Measurements from ENCODE around the gene CGNL1.

The CGNL1 gene

DNA sequence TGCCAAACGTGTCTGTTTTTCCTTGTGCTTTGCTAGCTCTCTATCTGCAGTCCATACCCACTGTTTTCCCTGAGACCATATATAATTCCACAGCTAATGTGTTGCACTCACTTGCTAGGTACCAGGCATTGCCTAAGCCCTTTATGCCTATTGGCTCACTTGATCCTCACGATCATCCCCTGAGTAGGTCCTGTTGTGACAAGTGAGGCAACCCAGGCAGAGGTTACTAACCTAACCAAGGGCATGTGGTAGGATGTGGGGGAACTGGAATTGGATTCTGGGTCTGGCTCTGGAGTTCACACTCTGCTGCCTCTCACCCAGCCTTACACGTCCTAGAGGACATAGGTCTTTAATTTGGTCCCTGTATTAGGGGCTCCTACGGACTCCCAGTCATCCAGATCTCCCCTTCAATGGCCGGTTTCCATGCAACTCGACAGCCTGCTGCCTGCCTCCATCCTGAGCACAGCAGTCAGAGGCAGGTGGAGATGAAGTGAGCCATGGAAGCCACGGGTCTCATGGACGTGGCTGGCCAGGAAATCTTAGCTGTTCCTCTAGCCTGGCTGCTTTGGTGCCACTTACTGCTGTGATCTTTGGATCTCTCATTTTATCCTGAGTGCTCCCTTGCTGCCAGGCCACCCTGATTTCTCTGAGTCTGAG lies 176.5 kb downstream of the CGNL1 start:
- DNase-seq = no peak

GRCh38 chr15:57553526-57553925 lies 177.2 kb downstream of the CGNL1 start:
- DNase-seq = no peak

- DNase-seq = no peak
These were observed 177.9 kb downstream of the CGNL1 start for GRCh38 chr15:57554063-57554811.

DNA sequence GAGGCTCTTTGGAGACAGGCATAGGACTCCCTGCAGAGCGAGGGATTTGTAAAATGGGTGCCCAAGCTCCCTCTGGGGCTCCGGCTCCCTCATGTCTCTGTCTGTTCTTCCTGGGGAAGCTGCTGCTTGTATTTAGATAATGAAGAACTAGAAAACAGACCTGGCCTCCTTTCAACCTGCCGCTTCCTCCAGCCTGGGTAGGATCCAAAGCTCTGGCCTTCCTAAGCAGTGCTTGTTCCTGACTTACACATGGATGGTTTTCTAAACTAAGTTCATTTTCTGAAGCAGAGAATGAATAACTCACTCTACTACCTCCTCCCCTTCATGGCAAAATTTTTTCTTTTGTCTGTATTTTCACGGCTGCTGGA lies 178.5 kb downstream of the CGNL1 start:
- DNase-seq = no peak

- DNase-seq = peak; percentile 24
These were observed 179.0 kb downstream of the CGNL1 start for GRCh38 chr15:57555270-57555669.

DNA sequence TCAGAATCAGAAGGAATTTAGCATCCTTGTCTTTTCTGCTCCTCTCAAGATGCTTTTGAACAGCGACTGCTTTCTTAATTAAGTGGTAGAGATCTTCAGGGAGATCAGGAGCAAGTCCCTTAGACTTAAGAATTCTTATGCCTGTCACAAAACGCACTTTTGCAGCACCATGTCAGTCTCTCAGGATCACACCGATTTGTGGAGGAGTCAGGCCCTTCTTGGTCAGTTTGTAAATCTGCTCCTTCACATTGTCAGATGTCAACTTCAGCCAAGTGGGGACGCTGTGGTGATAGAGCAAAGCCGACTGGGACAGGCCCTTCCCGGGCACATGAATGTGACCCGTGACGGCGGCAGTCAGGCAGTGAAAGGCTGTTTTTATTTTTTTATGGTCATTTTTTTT lies 179.7 kb downstream of the CGNL1 start:
- no peak for DNase-seq

GRCh38 chr15:57557267-57557666 lies 181.0 kb downstream of the CGNL1 start:
- no peak for DNase-seq

GRCh38 chr15:57557810-57558209 lies 181.5 kb downstream of the CGNL1 start:
- no peak for DNase-seq

DNA sequence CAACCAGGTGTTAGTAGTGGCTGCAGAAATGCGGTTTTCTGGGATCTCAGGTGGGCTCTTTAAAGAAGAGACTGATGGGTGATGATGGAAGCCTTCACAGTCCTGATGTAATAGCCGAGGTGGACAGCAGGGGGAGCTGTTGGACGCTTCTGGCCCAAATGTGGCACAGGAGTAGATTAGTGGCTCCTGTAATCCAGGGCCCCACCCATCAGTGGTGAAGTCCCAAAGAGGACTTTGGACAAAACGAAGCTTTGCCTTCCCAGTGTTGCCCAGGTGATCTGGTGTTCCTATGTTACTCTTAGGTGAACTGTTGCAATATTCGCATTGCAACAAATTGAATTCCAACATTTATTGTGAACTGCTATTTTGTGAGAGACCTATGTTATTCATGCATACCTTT lies 183.6 kb downstream of the CGNL1 start:
- DNase-seq = peak; percentile 16

DNA sequence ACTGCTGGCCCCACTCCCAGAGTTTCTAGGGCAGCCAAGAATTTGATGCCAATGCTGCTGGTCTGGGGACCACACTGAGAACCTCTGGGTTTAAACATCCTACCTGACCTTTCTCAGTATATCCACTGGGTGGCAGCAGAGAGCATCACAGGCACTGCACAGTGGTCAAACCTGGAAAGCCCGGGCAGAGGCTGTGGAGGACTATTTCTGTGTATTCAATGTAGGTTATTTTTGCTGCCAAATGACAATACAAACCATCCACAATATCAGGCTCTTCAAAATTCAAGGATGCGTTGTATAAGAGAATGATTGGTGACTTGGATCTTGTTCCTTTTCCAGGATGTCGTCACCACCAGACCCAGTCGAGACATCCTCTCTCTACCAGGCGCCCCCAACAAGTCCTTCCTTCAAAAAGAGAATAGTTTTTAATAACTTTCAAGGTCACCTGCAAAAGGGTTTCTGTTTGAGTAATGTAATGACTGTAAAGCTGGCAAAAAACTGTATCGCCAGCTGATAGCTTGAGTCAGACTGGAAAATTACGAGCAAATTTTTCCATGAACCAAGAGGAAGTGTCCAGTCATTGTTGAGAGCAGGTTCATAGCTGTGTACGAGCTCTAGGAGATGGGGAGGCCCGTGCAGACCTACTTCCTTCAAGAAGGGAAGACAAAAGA lies 184.9 kb downstream of the CGNL1 start:
- DNase-seq = peak; percentile 57

DNA sequence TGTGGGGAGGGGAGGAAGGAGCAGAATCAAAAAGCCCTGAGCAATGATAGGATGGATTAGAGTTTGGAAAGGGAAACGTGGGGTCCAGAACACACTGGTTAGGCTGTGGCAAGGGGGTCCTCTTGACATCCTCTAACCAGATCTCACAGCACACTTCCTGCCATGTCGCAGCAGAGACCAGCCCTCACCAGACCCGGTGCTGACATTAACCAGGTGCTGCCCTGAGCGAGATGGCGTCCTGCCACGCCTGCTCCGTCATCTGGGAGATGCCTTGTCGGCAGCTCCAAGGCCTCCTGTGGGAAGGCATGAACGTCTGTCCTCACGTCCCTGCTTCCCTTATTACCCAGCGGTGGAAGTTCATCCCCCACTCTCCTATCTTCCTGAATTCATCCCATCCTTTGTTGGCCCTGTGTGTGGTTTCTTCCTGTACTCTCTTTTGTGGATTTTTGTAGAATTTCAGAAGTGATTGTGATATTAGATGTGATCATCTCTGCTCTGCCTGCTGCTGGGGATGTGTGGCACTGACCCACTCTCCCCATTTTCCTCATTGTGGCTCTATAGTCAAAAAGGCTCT lies 186.0 kb downstream of the CGNL1 start:
- no peak for DNase-seq

DNA sequence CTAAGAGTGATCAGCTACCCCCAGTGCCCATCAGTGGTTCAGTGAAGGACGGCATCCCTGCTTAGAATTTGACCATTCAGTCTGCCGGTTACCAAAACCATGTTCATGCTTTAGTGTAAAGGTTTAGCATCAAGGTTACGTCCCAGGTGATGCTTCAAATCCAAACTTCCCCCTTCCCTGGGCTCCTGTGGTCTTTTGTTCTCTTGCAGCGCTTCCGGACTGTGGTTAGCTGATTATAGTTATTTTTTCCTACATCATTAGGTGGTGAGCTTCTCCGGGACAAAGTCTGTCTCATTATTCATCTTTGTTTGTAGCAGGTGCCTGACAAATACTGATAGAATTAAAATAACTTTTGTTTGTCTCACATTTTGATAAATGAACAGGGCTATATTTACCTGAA lies 187.1 kb downstream of the CGNL1 start:
- no peak for DNase-seq

DNA sequence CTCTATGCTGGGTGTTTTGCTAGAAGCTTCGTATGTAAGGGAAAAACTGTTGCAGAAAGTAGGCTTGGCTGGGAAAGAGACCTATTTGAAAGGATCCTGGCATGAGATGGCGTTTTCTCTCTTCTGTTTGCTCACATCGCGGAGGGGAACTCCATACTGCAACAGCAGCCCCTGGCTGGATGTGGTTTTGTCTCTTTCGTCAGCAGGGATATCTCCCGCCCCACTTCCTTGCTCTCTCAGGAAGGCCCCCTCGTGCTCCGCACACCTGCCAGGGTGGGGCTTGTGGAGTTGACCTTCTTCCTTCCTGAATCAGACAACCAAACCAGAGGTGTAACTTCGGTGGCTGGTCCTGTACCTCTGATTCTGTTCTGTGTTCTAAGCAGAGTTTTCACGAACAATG lies 189.0 kb downstream of the CGNL1 start:
- no peak for DNase-seq

DNA sequence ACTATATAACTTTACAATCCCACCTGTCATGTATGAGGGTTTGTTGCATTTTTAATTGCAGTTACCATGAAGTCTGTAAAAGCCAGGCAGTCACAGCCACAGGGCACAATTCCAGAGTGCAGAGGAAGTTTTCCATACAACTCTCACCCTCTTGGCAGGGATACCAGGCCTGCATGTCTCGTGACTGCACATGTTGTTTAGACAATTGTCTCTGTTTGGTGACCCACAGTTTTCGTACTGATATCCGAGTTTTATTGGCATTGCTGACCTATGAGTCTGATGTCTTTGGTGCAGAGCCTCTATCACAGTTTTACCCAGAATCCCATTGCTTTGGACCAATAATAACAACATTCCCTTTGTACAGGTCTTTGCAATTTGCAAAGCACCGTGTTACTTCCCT lies 190.5 kb downstream of the CGNL1 start:
- no peak for DNase-seq

DNA sequence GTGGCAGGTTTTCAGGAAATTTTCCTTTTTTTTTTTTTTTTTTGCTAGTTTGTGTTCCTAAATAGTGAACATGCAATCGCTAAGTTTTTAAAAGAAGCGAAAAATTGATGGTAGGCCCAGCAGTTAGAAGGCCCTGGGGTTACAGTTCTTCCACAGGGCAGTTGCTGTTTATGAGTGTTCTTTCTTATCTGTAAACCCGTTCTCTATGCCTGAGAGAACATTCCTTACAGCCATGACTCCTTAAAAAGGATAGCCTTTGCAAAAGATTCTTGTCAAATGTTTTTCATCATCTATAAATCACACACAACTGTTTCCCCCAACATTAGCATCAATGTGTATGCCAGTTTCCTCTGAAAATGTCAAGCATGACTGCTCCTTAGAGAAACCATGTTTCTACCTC lies 191.6 kb downstream of the CGNL1 start:
- DNase-seq = no peak

- DNase-seq = no peak
These were observed 192.0 kb downstream of the CGNL1 start for GRCh38 chr15:57568299-57568698.

GRCh38 chr15:57570340-57570739 lies 194.0 kb downstream of the CGNL1 start:
- no peak for DNase-seq

- DNase-seq = peak; percentile 69
These were observed 194.7 kb downstream of the CGNL1 start for GRCh38 chr15:57570994-57571393.

DNA sequence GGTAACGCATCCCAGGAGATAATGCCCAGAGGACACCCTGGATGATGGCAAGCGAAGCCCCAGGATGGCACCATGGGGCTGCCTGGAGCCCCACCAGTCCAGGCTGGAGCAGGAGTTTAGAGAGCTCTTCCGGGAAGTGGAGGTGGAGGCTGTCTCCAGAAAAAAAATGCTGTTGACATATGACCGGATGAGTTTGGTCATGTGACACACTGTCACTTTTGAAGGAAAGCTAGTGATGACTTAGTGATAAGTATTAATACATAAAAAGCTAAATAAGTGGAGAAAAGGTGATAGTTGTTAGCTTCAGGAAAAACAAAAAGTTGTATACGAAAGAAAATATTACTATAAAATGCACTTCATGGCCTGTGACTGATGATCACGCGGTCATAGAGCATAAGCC lies 195.4 kb downstream of the CGNL1 start:
- DNase-seq = no peak

- DNase-seq = no peak
These were observed 196.2 kb downstream of the CGNL1 start for GRCh38 chr15:57572468-57572867.

DNA sequence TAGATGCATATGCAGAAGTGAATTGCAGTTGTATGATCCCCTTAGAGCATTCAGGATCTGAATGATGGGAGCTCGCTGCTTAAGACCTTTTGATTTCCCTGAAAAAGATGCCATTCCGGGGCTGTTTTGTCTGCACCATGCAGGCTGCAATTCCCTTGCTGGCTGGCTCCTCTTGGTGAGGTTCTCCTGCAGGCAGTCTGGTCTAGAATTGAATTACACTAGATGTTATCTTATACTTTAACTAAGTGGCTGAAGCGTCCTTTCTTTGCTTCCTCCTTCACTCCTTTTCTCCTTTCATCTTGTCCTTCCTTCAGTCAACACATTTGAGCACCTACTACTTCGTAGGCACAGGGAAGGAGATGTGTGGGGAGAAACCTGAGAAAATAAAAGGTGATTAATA lies 196.8 kb downstream of the CGNL1 start:
- no peak for DNase-seq

- no peak for DNase-seq
These were observed 199.1 kb downstream of the CGNL1 start for GRCh38 chr15:57575363-57575762.

DNA sequence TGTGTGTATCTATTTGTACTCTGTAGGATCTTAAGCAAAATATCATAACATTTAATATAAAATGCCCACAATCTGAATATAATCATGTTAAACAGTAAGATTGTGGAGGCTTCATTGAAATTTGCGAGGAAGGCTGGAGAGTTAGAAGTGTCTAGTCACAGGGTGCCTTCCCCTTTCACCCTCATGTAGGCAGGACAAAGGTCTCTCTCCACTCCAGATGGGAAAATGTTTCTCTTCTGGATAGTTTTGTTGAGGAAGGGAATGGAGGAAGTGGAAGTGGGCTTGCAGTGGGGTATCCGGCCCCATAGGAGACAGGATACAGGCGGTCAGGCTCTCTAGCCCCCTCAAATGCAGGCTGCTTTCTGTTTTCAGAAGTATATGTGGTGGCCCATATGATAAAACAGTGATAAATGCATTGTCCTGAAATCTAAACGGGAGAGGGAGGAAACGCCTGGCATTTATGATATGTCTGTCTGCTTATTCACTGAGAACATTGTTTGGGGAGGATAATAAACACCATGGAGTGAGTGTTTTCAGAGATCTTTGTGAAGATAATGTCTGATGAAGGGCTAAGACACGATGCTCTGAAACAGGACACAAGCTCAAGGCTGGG lies 202.1 kb downstream of the CGNL1 start:
- no peak for DNase-seq

- DNase-seq = no peak
These were observed 204.1 kb downstream of the CGNL1 start for GRCh38 chr15:57580428-57580827.
